HG03342 (cell line): ENCODE results near the gene DENND10.
"Not testable (repeated sequence)": the region's sequence is repeated elsewhere in the genome, so short reads cannot be mapped to it uniquely, and the experiment has no call there.

Experiments
- ATAC-seq: cut with Tn5 transposase; IDR thresholded peaks from one replicate; pipeline ENCODE4 v1.9.1; 2021; ENCODE audit warnings: mild to moderate bottlenecking, moderate library complexity; ENCODE audit not compliant: unreplicated experiment

Gene DENND10

GRCh38 chr10:119103903-119104653 is at the start of gene DENND10:
TSS of gene DENND10 (plus strand) at chr10:119104113. CDS start at chr10:119104143, 30 bp downstream.
- ATAC-seq = peak; percentile 73

GRCh38 chr10:119055472-119055871 is 48.4 kb upstream of the DENND10 start:
- no peak for ATAC-seq

DNA sequence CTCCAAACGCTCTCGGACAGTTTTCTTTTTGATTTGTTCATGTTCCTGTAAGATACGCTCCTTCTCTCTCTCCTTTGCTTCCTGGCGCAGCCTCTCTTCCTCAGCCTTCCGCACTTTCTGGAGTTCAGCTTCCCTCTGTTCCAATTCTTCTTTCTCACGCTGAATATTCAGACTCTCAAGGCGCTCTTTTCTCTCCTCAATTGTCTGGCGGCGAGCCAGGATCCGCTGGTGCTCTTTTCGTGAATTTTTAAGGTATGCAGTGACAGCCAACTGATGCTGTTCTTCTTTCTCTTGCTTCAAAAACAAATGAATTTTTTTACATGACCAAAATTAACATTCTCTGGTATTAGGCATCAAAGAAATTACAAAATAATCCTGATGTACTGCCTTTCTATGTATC is 45.9 kb upstream of the DENND10 start:
- no peak for ATAC-seq

DNA sequence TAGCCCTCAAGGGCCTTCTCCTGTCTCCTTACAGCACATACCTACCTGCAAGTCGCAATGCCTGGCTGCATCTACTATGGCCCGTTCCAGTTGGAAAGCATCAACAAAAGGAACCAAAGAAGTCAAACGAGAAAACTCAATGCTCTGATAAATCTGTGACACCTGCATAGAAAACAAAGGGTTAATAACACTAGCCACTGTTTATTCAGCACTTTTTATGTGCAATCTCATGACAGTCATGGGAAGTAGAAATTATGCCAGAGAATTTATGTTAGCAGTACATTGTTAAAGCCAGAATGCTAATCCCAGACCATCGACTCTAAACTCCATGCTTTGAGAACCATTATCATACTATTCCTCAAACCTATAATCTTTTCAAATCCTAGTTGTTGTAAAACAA is 44.4 kb upstream of the DENND10 start:
- no peak for ATAC-seq

DNA sequence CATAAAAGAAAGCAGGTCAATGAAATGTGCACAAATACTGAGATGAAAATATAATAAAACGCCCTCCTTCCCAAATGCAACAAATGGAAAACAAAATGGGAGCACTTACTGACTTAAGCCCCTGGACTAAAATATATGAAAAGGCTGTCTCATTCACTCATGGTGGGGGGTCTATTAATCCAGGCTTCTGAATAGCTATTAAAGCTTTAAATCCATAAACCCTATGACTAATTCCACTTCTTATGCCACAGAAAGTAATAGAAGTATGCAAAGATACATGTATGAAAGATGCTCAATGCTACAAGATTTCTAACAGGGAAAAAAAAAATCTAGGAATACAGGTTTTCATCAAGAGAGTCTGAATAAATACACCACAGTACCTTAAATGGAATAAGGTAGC is 43.8 kb upstream of the DENND10 start:
- no peak for ATAC-seq

DNA sequence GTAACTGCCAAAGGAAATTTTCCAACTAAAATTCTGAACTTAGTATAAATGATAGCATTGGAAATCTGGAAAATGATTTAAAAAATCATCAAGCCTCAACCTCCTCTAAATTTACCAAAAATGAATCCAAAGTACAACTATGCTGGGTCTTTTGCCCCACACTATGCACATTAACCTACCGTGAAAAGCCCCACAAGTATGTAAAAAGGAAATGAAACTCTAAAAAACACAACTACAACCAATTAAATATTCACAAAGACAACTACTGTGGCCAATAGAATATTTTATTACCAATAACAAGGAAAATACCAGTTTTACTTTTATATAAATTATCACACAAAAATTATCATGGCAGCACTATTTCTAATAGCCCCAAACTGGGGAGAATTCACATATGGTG is 42.6 kb upstream of the DENND10 start:
- ATAC-seq = no peak

DNA sequence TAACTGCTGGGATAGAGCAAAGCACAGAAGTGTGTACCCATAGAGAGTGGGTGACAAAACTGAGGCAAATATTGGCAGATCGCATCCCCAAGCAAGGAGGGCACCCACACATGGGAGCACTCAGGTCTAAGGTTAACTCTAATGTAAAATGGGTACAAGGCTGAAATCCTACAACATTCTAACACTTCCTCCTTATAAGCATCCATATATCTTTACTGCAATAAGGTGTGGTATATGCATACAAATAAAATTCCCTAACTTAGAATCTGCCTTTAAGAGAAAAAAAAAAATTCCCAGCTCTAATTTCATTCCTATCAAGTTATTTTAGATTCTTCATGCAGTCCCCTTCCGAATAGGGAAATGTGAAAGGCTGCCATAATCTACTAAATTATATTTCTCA is 42.0 kb upstream of the DENND10 start:
- ATAC-seq = no peak

GRCh38 chr10:119070395-119071165 is 33.3 kb upstream of the DENND10 start:
- ATAC-seq = no peak

DNA sequence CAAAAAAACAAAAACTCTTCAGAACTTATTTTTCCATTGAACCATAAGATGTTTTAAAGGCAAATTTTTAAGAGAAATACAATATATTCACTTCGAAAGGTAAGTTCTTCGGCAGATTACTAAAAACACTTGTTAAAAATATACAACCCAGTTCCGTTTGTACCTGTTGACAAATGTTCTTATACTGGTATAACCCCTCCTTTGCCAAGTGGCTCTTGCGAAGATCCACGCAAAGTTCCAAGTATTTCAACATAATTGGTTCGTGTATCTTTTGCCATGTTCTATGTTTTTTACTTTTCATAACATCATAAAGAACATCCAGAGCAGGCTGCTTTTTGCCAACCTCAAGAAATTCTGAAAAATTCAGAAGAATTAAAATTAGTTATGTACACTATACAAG is 30.3 kb upstream of the DENND10 start:
- ATAC-seq = no peak

- ATAC-seq = no peak
These were observed 25.3 kb upstream of the DENND10 start for GRCh38 chr10:119078422-119079179.

GRCh38 chr10:119079599-119080520 is 24.1 kb upstream of the DENND10 start:
- ATAC-seq = peak; percentile 71

GRCh38 chr10:119080521-119081259 is 23.2 kb upstream of the DENND10 start, which contains the start of gene EIF3A:
TSS of gene EIF3A (minus strand) at chr10:119080817. CDS start at chr10:119080676, 141 bp downstream.
- ATAC-seq = peak; percentile 81

DNA sequence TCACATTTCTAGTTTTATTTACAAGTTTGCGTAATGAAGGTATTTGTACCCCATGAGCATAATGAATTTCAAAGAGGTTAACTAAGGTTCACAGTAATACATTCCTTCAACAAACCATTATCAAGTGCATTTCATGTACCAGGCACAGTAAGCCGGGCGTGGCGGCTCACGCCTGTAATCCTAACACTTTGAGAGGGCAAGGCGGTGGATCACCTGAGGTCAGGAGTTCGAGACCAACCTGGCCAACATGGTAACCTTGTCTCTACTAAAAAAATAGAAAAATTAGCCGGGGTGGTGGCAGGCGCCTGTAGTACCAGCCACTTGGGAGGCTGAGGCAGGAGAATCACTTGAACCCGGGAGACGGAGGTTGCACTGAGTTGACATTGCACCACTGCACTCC is 19.0 kb upstream of the DENND10 start:
- no peak for ATAC-seq

- ATAC-seq = no peak
These were observed 16.5 kb upstream of the DENND10 start for GRCh38 chr10:119087271-119087882.

DNA sequence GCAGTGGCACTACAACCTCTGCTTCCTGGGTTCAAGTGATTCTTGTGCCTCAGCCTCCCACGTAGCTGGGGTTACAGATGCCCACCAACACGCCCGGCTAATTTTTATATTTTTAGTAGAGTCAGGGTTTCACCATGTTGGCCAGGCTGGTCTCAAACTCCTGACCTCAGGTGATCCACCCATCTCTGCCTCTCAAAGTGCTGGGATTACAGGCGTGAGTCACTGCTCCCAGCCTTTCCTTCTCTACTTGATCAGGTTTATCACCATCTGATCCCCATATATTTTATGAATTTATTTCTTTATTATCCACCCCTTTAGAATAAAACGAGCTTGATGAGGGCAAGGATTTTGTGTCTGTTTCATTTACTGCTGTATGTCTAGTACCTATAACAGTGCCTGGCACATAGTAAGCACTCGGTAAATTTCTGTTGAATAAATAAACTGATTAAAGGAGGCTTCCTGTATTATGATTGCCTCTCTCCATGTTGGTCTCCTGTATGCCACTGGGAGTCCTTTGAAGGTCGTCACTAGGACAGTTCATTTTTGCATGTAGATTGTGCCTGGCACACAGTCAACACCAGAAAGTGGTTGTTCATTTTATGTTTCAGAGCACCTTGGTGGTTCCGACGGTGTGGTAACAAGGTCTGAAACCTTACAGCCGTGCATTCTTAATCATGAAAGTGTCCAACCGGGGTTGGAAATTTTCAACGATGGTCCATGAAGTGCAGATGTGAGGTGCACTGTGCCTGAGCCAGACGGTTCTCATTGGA is 13.7 kb upstream of the DENND10 start:
- ATAC-seq = no peak

GRCh38 chr10:119090968-119091367 is 12.9 kb upstream of the DENND10 start:
- ATAC-seq = no peak

DNA sequence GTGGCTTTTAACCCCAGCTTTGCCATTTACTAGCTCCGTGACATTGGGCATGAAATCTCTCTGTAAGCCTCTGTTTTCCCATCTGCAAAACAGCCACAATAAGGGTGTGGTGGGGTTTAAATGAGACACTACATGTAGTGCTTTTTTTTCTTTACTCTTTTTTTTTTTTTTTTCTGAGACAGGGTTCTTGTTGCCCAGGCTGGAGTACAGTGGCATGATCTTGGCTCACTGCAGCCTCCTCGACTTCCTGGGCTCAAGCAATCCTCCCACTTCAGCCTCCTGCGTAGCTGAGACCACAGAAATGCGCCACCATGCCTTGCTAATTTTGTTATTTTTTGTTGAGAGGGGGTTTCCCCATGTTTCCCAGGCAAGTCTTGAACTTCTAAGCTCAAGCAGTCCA is 8.3 kb upstream of the DENND10 start:
- ATAC-seq = no peak

GRCh38 chr10:119096641-119097415 is 7.1 kb upstream of the DENND10 start:
- not testable (repeated sequence) for ATAC-seq
